Smooth muscle cell (in vitro differentiated cells): ENCODE data around the gene VSX1. TPM values are rescaled to one million over a fixed set of nuclear protein-coding genes. Genes with fewer than 3 reads are reported as not detected.

Source experiments
- DNase-seq: peaks from one replicate; lab custom pipeline; 2025; ENCODE audit not compliant: unreplicated experiment; lab: John Stamatoyannopoulos, UW
- H2AFZ ChIP-seq: fragments of 200-600 bp; sonication (generic); 2 replicates; pipeline ENCODE4 v1.6.0; 2016; ENCODE audit warnings: antibody characterized with exemption, low read depth, mild to moderate bottlenecking
- H3F3A ChIP-seq: fragments of 200-600 bp; sonication (generic); 2 replicates; pipeline ENCODE4 v1.6.0; 2017; ENCODE audit warnings: antibody characterized with exemption, low read depth
- H3K27ac ChIP-seq: fragments of 200-600 bp; sonication (generic); 2 replicates; pipeline ENCODE4 v1.5.1; 2016; ENCODE audit warnings: low read depth, mild to moderate bottlenecking
- H3K27me3 ChIP-seq: fragments of 200-600 bp; sonication (generic); 2 replicates; pipeline ENCODE4 v1.6.1; 2016; ENCODE audit warnings: low read depth, mild to moderate bottlenecking
- H3K36me3 ChIP-seq: fragments of 200-600 bp; sonication (generic); 2 replicates; pipeline ENCODE4 v1.5.1; 2016; ENCODE audit warnings: low read depth
- H3K4me1 ChIP-seq: fragments of 200-600 bp; sonication (generic); 2 replicates; pipeline ENCODE4 v1.5.1; 2016; ENCODE audit warnings: low read depth
- H3K4me2 ChIP-seq: fragments of 200-600 bp; sonication (generic); 2 replicates; pipeline ENCODE4 v1.6.0; 2016; ENCODE audit warnings: mild to moderate bottlenecking
- H3K4me3 ChIP-seq: fragments of 200-600 bp; sonication (generic); 2 replicates; pipeline ENCODE4 v1.5.1; 2016; ENCODE audit warnings: mild to moderate bottlenecking
- H3K79me2 ChIP-seq: fragments of 200-600 bp; sonication (generic); 2 replicates; pipeline ENCODE4 v1.6.0; 2016; ENCODE audit warnings: low read depth, mild to moderate bottlenecking
- H3K9ac ChIP-seq: fragments of 200-600 bp; sonication (generic); 2 replicates; pipeline ENCODE4 v1.6.0; 2016; ENCODE audit warnings: low read depth
- H3K9me3 ChIP-seq: fragments of 200-600 bp; sonication (generic); replicated peaks from 2 replicates; pipeline ENCODE4 v1.5.1; 2016; ENCODE audit warnings: low read depth
- H4K20me1 ChIP-seq: fragments of 200-600 bp; sonication (generic); 2 replicates; pipeline ENCODE4 v1.6.0; 2016; ENCODE audit warnings: low read depth
- CTCF ChIP-seq: fragments of 200-600 bp; sonication (generic); IDR thresholded peaks from 2 replicates; pipeline ENCODE4 v1.5.1; 2017; ENCODE audit warnings: borderline replicate concordance, mild to moderate bottlenecking, antibody characterized with exemption; ENCODE audit not compliant: insufficient read depth, poor library complexity, severe bottlenecking
- WGBS: methylation state at CpG from one replicate; pipeline ENCODE4 v1.1.7; 2016; ENCODE audit warnings: low lambda C conversion rate; 5-methylcytosine and 5-hydroxymethylcytosine counted together
- polyA plus RNA-seq: library from polyadenylated mRNA; unstranded; fragments of >200 nt; fragmentation: Nextera tagmentation; extraction: Ambion mirVana; gene quantifications from 2 replicates; pipeline ENCODE4 v1.2.1, GENCODE V29; 2016
- total RNA-seq: library from RNA; depleted of rRNA; stranded (reverse); fragments of >200 nt; gene quantifications from 2 replicates; pipeline ENCODE4 v1.2.3, GENCODE V29; 2014

Gene VSX1
- total RNA-seq (not detected in 2 replicates), polyA plus RNA-seq (not detected in 2 replicates)

- no peaks in the 10 kb centered on the region for H4K20me1 ChIP-seq
- no peak within 1 kb of the TSS for H3K9ac ChIP-seq
- no peaks in the 10 kb centered on the region for H3K9me3 ChIP-seq
- no peak for DNase-seq
- H3K4me1 ChIP-seq, result peaks cover 5% of the 10 kb centered on the region
- no peak for TF ChIP-seq CTCF
- no peaks in the 10 kb centered on the region for H3K36me3 ChIP-seq
- peaks cover 100% of the 10 kb centered on the region for H3K27me3 ChIP-seq
- no peak within 1 kb of the TSS for H3K4me2 ChIP-seq
- no peak within 1 kb of the TSS for H3K27ac ChIP-seq
- H3K79me2 ChIP-seq, result no peaks in the 10 kb centered on the region
- H3K4me3 ChIP-seq, result no peak within 1 kb of the TSS
- no peaks in the 10 kb centered on the region for H3F3A ChIP-seq
- WGBS, result 18% methylated on average over 41 of the region's 67 CpGs
- H2AFZ ChIP-seq, result no peak within 1 kb of the TSS
These were observed at the start of gene VSX1 for GRCh38 chr20:25081730-25082497. Gene VSX1 (minus strand): TSS chr20:25082141. CDS start chr20:25082096, 45 bp downstream.

- no peaks in the 10 kb centered on the region for H3K4me1 ChIP-seq
- no peaks in the 10 kb centered on the region for H3K36me3 ChIP-seq
- H3K4me3 ChIP-seq, result no peak overlapping the region
- no peak overlapping the region for H3K4me2 ChIP-seq
- TF ChIP-seq CTCF, result no peak
- no peaks in the 10 kb centered on the region for H4K20me1 ChIP-seq
- no peak overlapping the region for H3K9ac ChIP-seq
- no peak for DNase-seq
- no peaks in the 10 kb centered on the region for H3K79me2 ChIP-seq
- H2AFZ ChIP-seq, result no peak overlapping the region
- H3K27ac ChIP-seq, result no peak overlapping the region
- no peaks in the 10 kb centered on the region for H3K9me3 ChIP-seq
- WGBS, result 77% methylated on average over 7 of the region's 7 CpGs
- H3F3A ChIP-seq, result no peaks in the 10 kb centered on the region
- no peaks in the 10 kb centered on the region for H3K27me3 ChIP-seq
These were observed 48.0 kb upstream of the VSX1 start for GRCh38 chr20:25129908-25130307.

GRCh38 chr20:25129428-25129827 is 47.5 kb upstream of the VSX1 start:
- H3K4me3 ChIP-seq, result no peak overlapping the region
- no peaks in the 10 kb centered on the region for H3K4me1 ChIP-seq
- 90% methylated on average over 6 of the region's 6 CpGs for WGBS
- no peak for DNase-seq
- H3K27ac ChIP-seq, result no peak overlapping the region
- no peaks in the 10 kb centered on the region for H3K36me3 ChIP-seq
- H3K79me2 ChIP-seq, result no peaks in the 10 kb centered on the region
- H2AFZ ChIP-seq, result no peak overlapping the region
- no peaks in the 10 kb centered on the region for H4K20me1 ChIP-seq
- TF ChIP-seq CTCF, result no peak
- no peaks in the 10 kb centered on the region for H3K27me3 ChIP-seq
- no peaks in the 10 kb centered on the region for H3K9me3 ChIP-seq
- H3K9ac ChIP-seq, result no peak overlapping the region
- no peak overlapping the region for H3K4me2 ChIP-seq
- no peaks in the 10 kb centered on the region for H3F3A ChIP-seq

GRCh38 chr20:25128649-25129048 is 46.7 kb upstream of the VSX1 start:
- H2AFZ ChIP-seq, result no peak overlapping the region
- no peaks in the 10 kb centered on the region for H3K9me3 ChIP-seq
- H3K79me2 ChIP-seq, result no peaks in the 10 kb centered on the region
- no peak overlapping the region for H3K4me2 ChIP-seq
- H3K27me3 ChIP-seq, result peaks cover 6% of the 10 kb centered on the region
- no peaks in the 10 kb centered on the region for H3F3A ChIP-seq
- no peak overlapping the region for H3K4me3 ChIP-seq
- H3K36me3 ChIP-seq, result no peaks in the 10 kb centered on the region
- no peaks in the 10 kb centered on the region for H4K20me1 ChIP-seq
- WGBS, result 91% methylated on average over 5 of the region's 5 CpGs
- H3K4me1 ChIP-seq, result no peaks in the 10 kb centered on the region
- no peak overlapping the region for H3K9ac ChIP-seq
- TF ChIP-seq CTCF, result no peak
- H3K27ac ChIP-seq, result no peak overlapping the region
- no peak for DNase-seq
